ENCODE results near the gene MEST.
"Not testable (repeated sequence)": the region's sequence is repeated elsewhere in the genome, so short reads cannot be mapped to it uniquely, and the experiment has no call there.

GRCh38 chr7:130527752-130528355 lies 36.0 kb downstream of the MEST start:
- TF ChIP-seq CTCF (conservative IDR thresholded peaks at IDR 0.05; ENCODE audit: low read depth, low read length); EZH2 (IDR thresholded peaks at IDR 0.05; ENCODE audit: borderline replicate concordance, low read depth, low read length, poor library complexity, severe bottlenecking): not testable (repeated sequence)

Data from A673 (cell line).